UCSD-AML1 (cell line): ENCODE data around the gene ZMIZ1.
"Not testable (repeated sequence)": the region's sequence is repeated elsewhere in the genome, so short reads cannot be mapped to it uniquely, and the experiment has no call there.

ENCODE experiments used
- DNase-seq: peaks from one replicate; lab custom pipeline; 2025; ENCODE audit not compliant: unreplicated experiment; lab: John Stamatoyannopoulos, UW

ZMIZ1 gene

DNA sequence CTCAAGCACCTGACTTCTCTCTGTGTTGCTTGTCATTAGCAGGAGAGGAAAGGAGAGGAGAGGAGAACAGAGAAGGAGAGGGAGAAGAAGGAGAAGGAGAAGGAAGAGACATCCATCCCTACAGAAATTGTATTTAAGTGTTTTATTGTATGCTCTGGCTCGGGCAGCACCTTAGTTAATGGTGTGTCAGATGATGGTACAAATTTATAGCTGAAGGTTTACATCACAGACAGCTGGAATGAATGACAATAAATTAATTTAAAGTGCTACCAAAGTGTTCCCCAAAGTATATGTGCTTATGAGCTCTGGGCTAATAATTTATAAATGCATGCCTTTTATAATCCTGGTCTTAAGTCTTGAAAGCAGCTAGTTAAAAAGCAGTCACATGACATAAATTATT lies 38.1 kb upstream of the ZMIZ1 start:
- DNase-seq = no peak

DNA sequence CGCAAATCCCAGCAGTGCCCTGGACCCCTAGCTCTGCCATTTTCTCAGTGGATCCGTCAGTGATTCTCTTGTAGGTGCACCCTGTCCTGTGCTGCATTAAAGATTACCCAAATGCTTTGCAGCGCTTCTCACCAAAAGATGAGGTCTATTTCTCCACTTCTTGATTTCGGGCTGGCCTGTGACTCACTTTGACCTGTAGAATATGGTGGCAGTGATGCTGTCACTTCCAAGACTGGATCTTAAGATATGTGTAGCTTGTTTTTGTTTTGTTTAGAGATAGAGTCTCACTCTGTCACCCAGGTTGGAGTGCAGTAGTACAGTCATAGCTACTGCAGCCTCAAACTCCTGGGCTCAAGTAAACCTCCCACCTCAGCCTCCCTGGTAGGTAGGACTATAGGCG lies 37.0 kb upstream of the ZMIZ1 start:
- no peak for DNase-seq

DNA sequence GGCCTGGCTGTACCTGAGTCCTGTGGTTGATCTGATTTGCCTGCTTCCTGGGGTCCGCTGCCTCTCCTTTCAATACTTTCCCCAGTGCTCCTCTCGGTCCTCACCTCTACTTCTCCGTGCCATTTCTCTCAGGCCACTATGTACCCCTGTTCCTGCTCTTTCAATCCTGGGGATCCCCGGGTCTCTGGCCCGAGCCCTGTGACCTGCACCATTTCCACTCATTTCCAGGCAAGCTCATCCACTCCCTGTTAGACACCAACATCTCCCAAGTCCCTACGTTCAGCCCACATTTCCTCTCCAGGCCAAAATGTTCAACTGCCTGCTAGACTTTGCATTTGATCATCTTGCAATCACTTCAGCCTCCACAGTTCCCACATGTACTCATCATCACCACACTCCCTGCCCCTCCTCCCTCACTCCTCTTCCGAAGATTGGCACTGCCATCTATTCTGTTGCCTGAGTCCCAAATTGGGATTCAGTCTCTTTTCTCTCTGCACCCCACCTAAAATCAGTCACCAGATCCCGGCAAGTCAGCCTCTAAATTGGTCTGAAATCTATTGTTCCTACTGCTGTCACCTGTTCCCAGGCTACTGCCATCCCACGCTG lies 34.4 kb upstream of the ZMIZ1 start:
- no peak for DNase-seq

DNA sequence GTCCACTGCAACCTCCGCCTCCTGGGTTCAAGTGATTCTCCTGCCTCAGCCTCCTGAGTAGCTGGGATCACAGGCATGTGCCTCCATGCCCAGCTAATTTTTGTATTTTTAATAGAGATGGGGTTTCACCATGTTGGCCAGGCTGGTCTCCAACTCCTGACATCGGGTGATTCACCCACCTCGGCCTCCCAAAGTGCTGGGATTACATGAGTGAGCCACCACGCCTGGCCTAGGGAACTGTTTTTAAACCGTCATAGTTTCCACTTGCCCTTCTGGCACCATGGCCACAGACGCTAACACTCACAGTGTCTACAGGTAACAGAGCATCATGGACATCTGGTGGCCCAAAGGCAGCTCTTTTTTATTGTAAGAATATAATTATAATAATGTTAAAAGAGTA lies 32.4 kb upstream of the ZMIZ1 start:
- not testable (repeated sequence) for DNase-seq

DNA sequence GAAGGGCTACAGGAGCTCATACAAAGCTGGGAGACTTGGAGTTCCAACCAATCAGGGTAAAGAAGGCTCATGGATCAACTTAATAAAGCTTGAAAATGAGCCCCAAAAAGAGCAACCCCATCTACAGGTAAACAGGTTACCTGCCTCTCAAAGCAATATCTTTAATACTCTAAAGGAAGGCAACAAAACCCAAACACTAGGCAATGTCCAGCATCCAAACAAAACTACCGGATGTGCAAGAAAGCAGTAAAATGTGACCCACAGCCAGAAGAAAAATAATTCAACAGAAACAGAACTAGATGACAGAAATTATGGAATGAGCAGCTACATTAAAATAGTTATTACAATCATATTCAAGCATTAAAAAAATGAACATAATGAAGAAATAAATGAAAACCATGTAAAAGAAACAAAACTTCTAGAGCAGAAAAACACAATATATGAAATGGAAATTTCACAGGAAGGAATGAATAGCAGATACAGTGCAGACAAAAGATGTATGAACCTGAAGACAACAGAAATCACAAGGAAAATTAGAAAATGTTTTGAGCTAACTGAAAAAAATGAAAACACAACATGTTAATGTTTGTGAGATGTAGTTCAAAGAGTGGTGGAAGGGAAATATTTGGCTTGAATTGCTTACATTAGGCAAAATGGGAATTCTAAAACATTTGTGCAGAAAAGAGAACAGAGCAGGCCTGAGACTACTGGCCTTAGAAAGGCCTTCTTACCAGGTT lies 30.5 kb upstream of the ZMIZ1 start:
- DNase-seq = no peak

DNA sequence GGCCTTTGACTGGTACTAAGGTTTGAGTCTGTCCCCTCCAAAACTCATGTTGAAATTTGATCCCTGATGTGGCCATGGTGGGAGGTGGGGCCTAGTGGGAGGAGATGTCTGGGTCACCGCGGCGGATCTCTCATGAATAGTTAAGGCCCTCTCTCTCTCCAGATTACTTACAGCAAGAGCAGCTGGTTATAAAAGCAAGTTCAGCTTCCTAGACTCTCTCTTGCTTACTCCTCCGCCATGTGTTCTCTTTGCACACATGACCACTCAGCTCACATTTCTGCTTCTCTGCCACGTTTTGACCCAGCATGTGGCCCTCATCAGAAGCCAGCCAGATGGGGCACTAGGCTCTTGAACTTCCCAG lies 29.9 kb upstream of the ZMIZ1 start:
- DNase-seq = no peak

DNA sequence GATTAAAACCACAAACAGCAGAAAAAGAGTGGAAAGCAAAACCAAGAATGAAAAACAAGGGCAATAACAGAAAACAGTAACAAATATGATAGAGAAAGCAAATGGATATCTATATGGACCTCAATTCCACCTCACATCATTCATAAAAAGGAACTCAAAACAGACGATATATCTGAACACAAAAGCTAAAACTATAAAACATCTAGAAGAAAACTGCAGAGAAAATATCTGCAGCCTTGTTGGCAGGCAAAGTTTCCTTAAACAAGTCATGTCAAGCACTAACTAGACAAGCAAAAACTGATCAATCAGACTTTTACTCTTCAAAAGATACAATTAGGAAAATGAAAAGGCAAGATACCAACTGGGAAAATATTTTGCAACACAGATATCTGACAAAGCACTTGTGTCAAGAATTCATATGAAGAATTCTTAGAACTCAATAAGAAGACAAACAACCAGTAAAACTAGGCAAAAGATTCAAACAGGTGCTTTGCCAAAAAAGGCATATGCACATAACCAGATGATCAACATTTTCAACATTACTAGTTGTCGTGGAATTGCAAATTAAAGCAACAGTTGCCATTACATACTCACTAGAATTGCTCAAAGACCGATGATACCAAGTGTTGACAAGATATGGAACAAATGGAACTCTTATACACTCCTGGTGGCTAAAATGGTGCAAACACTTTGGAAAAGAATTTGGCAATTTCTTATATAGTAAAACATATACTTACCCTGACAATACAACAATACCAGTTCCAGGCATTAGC lies 25.9 kb upstream of the ZMIZ1 start:
- DNase-seq = no peak

DNA sequence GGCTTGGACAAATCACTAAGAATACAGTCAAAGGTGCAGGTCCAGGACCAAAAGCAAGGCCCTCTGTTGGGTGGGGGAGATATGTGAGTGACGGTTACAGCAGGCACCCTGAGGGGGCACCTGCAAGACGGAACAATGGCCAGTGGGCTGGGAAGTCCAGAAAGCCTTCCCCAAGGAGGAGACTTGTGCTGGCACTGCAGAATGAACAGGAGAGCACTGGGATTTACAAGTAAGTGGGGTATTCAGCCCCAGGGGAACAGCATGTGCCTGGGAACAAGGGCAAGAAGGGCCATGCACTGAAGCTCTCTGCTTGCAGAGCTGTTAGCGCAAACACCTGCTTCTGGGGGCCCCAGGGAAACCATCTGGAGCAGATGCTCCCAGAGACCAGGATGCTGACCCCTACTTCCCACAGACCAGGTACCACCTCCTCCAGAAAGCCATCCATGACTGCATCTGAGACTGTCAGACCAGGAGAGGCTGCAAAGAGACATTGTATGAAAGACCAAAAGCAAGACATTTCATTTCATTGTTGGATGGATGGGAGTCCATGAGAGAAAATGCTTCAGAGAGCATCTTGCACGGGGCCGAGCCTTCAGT lies 24.6 kb upstream of the ZMIZ1 start:
- no peak for DNase-seq

DNA sequence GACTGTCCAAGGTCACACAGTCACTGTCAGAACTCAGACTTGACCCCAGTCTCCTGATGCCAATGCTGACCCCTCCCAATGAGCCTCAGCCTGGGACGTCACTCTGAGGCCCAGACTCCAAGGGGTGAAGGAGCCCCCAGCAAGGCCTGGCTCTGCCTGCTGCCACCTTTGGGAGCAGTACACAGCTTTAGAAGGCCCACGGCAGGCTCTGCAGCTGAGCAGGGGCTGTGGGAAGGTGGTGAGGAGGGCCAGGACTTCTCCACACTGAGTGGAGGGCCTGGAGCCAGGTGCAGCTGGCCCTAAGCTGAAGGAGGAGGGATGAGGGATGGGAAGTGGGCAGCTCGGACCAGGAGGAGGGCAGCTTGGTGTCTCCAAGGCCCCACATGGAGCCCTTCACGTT lies 23.9 kb upstream of the ZMIZ1 start:
- DNase-seq = no peak

DNA sequence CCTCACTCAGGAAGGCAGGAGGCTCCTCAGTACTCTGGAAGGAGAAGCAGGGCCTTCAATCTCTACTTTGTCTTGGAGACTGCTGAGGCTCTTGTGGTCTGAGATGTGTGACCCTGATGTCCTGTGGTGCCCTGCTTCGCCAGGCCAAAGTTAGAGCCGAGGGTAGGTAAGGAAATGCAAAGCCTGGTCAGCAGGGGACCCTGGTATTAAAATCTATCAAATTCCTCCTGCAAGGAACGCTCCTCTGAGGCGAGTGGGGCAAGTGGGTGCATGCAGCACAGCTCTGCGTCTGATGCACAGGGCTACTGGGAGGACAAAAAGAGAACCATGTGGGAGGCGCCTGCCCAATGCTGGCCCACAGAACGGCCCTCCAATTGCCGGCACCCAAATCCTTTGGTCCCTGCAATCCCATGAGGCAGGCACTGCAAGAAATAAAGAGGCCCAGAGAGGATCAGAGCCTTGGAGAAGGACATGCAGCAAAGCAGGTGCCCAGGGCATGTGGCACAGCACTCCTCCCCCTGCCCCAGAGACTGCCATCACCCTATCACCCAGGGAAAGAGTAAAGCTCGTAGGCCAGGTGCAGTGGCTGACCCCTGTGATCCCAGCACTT lies 23.1 kb upstream of the ZMIZ1 start:
- DNase-seq = no peak

DNA sequence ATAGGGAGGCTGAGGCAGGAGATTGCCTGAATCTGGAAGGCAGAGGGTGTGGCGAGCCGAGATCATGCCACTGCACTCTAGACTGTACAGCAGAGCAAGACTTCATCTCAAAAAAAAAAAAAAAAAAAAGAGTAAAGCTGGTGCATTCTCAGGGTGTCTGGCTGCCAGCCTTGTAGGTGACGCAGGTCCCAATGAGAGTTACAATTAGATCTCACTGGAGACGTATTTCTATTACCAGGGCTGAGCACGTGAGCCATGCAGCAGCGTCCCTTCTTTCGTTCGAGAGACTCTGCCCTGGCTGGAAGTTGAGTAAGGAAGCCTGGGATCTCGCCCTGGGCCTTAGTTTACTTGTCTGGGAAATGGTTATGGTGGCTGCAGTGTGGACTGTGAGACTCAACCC lies 22.4 kb upstream of the ZMIZ1 start:
- no peak for DNase-seq

DNA sequence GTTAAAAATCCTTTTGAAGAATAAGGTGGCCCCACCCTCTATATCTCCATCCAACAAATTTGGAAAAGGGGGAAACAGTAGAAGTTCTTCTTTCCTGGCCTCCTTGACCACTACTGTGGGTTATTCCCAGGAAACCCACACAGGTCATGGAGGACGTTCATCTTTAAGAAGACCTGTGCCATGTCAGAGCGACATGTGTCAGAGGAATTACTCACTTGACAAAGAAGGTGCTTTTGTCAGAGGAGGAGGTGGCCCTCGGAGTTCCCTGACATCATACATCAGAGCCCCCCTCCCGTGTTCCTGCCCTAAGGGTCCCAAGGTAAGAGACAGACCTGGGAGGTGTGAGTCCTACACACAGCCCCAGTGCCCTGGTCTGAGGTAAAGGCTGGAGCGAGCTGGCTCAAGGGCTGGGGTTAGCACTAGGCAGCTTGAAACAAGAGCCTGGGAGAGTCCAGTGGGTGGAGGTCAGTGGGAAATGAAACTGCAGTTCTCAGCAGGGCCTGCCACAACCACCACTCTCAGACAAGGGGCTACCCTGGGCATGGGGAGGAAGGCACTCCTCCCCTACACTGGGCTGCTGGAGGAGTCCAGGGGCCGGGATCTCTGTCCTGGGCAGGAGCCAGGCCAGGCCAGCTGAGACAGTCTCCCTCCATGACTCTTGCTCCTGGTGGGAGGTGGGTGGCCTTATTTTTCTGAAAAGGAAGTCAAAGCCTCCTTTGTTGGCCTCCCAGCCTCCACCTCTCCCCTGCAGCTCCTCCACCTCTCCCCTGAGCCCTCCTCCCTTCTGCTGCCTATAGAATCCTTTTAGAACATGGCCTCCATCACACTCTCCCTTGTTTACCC lies 21.8 kb upstream of the ZMIZ1 start:
- no peak for DNase-seq

DNA sequence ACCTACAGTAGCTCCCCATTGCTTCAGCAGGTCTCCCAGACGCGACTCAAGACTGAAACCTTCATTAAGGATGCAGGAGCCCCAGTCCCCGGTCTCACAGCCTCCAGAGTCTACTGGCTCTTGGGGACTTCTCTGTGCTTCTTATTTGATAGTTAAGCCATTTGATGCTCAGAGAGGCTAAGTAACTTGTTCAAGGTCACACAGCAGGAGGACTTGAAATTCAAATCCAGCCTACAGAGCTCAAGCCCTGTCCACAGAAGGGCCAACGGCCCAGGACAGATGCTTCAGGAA lies 21.2 kb upstream of the ZMIZ1 start:
- no peak for DNase-seq

DNA sequence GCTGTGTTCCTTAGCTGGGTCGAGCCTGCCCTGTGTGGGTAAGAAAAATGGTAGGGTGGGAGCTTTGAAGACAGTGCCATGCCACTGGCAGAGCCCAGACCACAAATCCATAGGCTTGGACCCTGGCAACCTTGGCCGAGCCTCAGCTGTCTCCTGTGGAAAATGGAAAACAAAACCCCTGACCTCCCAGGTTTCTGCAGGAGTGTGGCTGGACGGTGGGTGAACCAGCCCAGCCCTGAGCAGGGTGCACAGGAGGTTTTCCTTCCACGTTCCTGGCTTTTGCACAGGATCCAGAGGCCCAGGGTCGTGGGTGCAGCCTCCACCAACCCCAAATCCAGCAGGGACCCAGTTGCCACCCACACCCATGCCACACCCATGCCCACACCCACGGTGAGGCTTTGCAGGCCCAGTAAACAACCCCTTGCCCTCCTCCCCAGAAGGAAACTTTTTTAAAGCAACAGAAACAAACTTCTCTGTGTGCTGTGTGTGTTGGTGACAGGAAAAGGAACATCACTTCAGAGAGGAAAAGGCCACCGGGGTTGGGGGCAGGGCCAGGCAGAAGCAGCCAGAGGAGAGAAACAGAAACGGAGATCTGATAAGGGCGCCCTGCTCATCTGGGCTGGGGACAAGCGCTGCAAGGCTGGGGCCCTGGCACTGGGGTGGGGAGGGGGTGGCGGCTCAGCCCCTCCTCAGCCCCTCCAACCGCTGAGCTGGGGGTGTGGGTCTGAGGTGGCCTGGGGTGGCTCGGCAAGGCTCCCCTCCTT lies 20.7 kb upstream of the ZMIZ1 start:
- peak; percentile 75 for DNase-seq

DNA sequence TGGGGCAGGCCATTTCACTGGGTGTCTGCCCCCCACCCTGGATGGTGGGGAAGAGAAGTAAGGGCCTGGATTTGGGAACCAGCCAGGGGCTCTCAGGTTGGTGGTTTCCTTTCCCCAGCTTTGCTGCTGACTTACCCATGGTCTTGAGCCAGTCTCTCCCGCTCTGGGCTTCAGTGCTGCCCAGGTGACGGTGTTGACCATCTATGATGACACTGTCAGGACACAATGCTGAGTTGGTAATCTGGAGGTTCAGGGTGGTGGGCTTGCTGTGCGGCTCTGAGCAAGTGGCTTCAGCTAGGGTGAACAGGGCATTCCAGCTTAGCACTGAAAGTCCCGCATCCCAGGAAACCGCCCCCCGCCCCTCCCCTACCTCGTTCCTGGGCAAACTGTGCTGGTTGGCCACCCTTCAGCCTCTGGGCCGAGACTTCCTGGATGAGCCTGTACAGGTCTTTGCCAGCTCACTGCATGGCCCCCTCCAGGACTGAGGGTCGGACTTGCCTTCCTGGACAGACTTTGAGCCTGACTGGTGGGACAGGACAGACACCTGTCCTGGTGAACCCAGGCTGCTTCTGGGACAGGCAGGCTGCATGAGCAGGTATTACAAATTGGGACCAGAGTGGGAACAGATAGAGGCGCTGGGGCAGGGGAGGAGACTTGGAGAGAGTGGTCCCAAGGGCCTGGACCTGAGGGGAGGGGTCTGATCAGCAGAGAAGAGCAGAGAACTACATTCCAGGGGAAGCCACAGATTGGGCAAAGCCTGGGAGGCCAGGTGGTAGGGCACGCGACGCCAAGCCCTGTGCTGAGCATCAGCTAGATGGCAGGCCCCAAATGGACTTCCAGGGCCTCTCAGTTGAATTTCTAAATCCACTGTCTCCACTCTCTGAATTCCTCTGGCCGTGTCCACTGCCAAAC lies 19.9 kb upstream of the ZMIZ1 start:
- DNase-seq = no peak

DNA sequence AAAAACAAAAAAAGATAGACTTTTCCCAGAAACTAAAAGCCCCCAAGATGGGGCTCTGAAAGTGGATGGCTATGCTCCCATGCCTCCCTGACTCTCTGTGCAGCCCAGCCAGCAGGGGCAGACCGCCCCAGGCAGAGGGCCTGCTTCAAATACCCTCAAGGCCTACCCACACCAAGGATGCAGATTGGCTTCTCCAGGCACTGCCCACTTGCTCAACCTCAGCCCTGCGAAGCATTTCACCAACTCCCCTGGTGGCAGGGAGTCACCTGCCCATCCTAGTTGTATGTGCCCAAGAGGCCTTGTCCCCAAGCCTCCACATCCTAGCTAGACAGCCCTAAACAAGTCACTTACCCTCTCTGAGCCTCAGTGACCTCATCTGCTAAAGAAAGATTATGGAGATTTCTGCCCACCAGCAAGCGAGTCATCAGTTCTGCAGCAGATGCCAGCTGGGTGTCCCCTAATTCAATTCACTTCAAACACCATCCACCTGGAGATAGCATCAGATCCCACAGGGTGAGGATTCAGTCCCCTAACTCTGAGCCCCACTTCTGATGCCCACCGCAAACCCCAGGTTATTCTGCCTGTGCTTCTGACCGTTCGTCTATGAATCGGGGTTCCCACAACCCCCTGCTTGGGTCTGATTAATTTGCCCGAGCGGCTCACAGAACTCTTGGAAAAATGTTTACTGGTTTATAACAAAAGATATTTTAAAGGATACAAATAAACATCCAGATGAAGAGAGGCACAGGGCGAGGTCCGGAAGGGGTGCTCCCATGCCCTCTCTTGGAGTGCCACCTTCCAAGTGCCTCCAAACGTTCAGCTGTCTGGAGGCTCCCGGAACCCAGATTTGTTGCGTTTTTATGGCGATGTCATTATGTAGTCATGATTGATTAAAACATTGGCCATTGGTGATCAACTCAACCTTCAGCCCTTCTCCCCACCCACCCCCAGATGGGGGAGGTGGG lies 18.6 kb upstream of the ZMIZ1 start:
- DNase-seq = no peak

DNA sequence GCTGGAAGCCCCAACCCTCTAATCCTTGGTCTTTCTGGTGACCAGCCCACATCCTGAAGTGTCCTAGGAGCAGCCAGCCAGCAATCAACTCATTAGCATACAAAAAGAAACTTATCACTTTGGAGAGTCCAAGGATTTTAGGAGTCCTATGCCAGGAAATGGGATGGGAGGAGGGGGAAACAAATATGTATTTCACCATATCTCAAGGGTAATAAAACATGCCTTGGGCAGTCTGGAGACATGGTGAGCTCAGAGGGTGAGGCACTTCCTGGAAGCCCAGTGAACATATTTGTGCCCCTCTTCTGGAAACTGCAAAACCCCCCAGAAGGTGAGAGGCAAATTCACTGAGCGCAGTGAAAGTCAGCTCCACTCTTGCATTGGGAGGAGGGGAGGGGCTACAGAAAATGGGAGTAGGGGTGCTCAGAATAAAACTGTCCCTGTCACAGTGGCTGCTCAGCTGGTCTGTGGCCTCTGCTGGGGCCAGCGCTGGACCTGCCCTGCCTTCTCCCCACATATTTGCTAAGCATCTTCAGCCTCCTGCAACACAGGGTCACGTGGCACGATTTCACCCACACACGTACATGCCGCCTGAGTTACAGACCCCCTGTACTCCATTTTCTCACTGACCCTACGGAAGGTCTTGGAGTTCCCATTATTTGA lies 17.7 kb upstream of the ZMIZ1 start:
- no peak for DNase-seq
